ENCODE measurements around the gene CDK6. TPM values are rescaled to one million over a fixed set of nuclear protein-coding genes. Genes with fewer than 3 reads are reported as not detected.

CDK6 gene
- total RNA-seq, 4 donors from 2014 or later: 12.9 to 32.7 (median 21.6) TPM

DNA sequence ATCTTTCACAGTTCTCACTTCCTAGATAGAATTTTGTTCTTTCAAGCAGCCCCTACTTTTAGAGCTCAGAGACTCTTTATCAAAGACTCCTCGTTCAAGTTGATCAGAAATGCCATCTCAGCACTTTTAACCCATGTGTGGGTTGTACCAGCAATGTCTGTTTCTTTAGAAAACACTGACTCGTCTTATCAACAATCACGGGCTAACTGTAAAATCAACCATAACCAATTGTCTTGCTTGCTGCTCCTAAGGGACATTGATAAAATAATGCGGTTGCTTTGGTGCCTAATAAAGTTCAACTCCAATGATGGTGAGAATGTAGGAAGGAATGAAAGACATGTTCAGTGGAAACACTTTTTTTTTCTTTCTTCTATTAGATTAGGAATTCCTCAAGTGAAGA, 12.9 kb upstream of the CDK6 start:
- intact Hi-C loops (cut with DNase I; ENCODE audit: low total_unique reads): no loop called here
- H3K27me3 ChIP-seq: no peaks in the 10 kb centered on the region
- 45 to 54% methylated on average over 4 of the region's 4 CpGs for WGBS, 2 donors (ENCODE audit: low coverage in 1 of 2)
- in situ Hi-C loops (cut with MboI; ENCODE audit: low pct_ligation_motif_present in 1 of 4, low pct_unique_long_range_greater_than_20kb in 1 of 4, low sequenced_read_pairs in 3 of 4): no loop called here
- TF ChIP-seq POLR2AphosphoS5 (IDR thresholded peaks at IDR 0.05) (no peak), EP300 (IDR thresholded peaks at IDR 0.05; ENCODE audit: low read depth) (no peak), POLR2A (IDR thresholded peaks at IDR 0.05) (no peak)
- TF ChIP-seq, protein P1, sequence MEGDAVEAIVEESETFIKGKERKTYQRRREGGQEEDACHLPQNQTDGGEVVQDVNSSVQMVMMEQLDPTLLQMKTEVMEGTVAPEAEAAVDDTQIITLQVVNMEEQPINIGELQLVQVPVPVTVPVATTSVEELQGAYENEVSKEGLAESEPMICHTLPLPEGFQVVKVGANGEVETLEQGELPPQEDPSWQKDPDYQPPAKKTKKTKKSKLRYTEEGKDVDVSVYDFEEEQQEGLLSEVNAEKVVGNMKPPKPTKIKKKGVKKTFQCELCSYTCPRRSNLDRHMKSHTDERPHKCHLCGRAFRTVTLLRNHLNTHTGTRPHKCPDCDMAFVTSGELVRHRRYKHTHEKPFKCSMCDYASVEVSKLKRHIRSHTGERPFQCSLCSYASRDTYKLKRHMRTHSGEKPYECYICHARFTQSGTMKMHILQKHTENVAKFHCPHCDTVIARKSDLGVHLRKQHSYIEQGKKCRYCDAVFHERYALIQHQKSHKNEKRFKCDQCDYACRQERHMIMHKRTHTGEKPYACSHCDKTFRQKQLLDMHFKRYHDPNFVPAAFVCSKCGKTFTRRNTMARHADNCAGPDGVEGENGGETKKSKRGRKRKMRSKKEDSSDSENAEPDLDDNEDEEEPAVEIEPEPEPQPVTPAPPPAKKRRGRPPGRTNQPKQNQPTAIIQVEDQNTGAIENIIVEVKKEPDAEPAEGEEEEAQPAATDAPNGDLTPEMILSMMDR (IDR thresholded peaks at IDR 0.05): no peak
- H3K9me3 ChIP-seq: no peaks in the 10 kb centered on the region
- peaks cover 0 to under 1% (median 0%) of the 10 kb centered on the region in 4 donors for H3K4me1 ChIP-seq
- DNase-seq: no peak
- no peaks in the 10 kb centered on the region for H3K36me3 ChIP-seq
- no peak overlapping the region for H3K27ac ChIP-seq
- H3K4me3 ChIP-seq: no peak overlapping the region

DNA sequence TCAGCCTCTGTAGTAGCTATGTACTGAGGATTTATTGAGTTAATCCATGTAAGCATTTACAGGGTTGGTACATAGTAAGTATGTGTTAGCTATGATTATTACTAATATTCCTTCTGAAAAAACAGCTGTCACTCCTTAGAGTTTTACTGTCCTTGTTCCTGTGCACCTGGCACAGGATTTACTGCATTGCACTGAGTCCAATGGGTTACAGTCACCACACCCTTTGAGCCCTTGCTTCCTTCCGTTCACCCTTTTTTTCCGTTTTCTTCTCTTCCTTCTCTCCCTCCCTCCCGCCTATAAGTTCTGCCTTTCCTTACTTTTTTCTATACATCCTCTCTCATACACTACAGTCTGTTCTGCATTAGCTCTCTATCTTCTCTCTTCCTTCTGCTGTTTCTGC, 12.5 kb upstream of the CDK6 start:
- intact Hi-C loops (cut with DNase I; ENCODE audit: low total_unique reads) (no loop called here), in situ Hi-C loops (cut with MboI; ENCODE audit: low pct_ligation_motif_present in 1 of 4, low pct_unique_long_range_greater_than_20kb in 1 of 4, low sequenced_read_pairs in 3 of 4) (no loop called here)
- no peaks in the 10 kb centered on the region for H3K27me3 ChIP-seq
- TF ChIP-seq POLR2AphosphoS5 (IDR thresholded peaks at IDR 0.05): peak in 1 of 3 donors; percentile 18
- no peak for TF ChIP-seq EP300 (IDR thresholded peaks at IDR 0.05; ENCODE audit: low read depth)
- TF ChIP-seq POLR2A (IDR thresholded peaks at IDR 0.05): no peak
- TF ChIP-seq, protein P1 (IDR thresholded peaks at IDR 0.05): no peak
- peak; percentile 17 for DNase-seq
- H3K4me3 ChIP-seq: no peak overlapping the region
- 41 to 51% methylated on average over 3 of the region's 3 CpGs for WGBS, 2 donors (ENCODE audit: low coverage in 1 of 2)
- no peaks in the 10 kb centered on the region for H3K4me1 ChIP-seq
- H3K27ac ChIP-seq: no peak overlapping the region
- H3K36me3 ChIP-seq: no peaks in the 10 kb centered on the region
- no peaks in the 10 kb centered on the region for H3K9me3 ChIP-seq

DNA sequence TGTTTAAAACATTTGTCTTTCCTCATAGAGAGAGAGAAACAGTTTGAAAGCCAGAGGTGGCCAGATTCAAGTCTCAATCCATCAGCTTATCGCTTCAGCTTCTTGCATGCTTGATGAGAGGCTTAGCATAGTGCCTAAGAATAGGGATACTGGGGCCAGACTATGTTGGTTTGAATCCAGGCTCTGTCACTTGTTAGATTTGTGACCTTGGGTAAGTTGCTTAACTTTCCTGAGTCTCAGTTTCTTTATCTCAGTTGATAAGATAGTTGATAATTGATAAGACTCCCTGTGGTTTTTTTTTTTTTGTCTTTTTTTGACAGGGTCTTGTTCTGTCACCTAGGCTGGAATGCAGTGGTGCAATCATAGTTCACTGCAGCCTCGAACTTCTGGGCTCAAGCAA, 12.1 kb upstream of the CDK6 start:
- WGBS, 2 donors (ENCODE audit: low coverage in 1 of 2): 75 to 77% methylated on average over 2 of the region's 2 CpGs
- Histone ChIP-seq H3K27me3 (no peaks in the 10 kb centered on the region), H3K4me3 (no peak overlapping the region), H3K9me3 (no peaks in the 10 kb centered on the region), H3K4me1 (no peaks in the 10 kb centered on the region), H3K27ac (no peak overlapping the region), H3K36me3 (no peaks in the 10 kb centered on the region)
- intact Hi-C loops (cut with DNase I; ENCODE audit: low total_unique reads) (no loop called here), in situ Hi-C loops (cut with MboI; ENCODE audit: low pct_ligation_motif_present in 1 of 4, low pct_unique_long_range_greater_than_20kb in 1 of 4, low sequenced_read_pairs in 3 of 4) (no loop called here)
- TF ChIP-seq POLR2AphosphoS5 (IDR thresholded peaks at IDR 0.05): no peak
- TF ChIP-seq POLR2A (IDR thresholded peaks at IDR 0.05): no peak
- TF ChIP-seq, protein P1 (IDR thresholded peaks at IDR 0.05): no peak
- no peak for TF ChIP-seq EP300 (IDR thresholded peaks at IDR 0.05; ENCODE audit: low read depth)
- DNase-seq: no peak

DNA sequence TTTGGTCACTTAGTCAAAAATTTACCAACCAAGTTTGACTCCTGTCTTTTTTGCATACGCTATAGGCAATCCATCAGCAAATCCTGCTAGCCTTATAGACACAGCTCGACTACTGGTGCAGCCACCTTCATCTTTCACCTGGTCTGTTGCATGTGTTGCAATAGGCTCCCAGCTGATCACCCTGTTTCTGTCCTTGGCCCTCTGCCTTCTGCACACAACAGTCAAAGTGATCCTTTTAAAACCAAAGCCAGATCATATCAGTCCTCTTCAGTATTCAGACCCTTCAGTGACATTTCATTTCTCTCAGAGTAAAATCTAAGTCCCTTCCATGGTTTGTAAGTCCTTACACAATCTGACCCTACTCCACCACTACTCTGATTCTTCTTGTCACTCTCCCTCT, 10.9 kb upstream of the CDK6 start:
- WGBS, 2 donors (ENCODE audit: low coverage in 1 of 2): 80 to 88% methylated on average over 2 of the region's 2 CpGs
- no peak for TF ChIP-seq POLR2AphosphoS5 (IDR thresholded peaks at IDR 0.05)
- no peak for TF ChIP-seq POLR2A (IDR thresholded peaks at IDR 0.05)
- TF ChIP-seq EP300 (IDR thresholded peaks at IDR 0.05; ENCODE audit: low read depth): no peak
- TF ChIP-seq, protein P1 (IDR thresholded peaks at IDR 0.05): no peak
- Histone ChIP-seq H3K27ac (no peak overlapping the region), H3K36me3 (no peaks in the 10 kb centered on the region), H3K9me3 (no peaks in the 10 kb centered on the region), H3K4me3 (no peak overlapping the region), H3K4me1 (no peaks in the 10 kb centered on the region), H3K27me3 (no peaks in the 10 kb centered on the region)
- in situ Hi-C loops (cut with MboI; ENCODE audit: low pct_ligation_motif_present in 1 of 4, low pct_unique_long_range_greater_than_20kb in 1 of 4, low sequenced_read_pairs in 3 of 4) (no loop called here), intact Hi-C loops (cut with DNase I; ENCODE audit: low total_unique reads) (no loop called here)
- DNase-seq: no peak

Data from transverse colon (tissue), 4 donors.